Neural cell (in vitro differentiated cells): Measurements from ENCODE around the gene PICALM. TPM values are rescaled to one million over a fixed set of nuclear protein-coding genes. Genes with fewer than 3 reads are reported as not detected.

ENCODE experiments used
- H2AFZ ChIP-seq: fragments of 200-600, 300-800 bp; sonication (generic), shearing (Covaris generic); 2 replicates; pipeline ENCODE4 v1.6.0; 2014; ENCODE audit warnings: low read depth, mild to moderate bottlenecking, antibody characterized with exemption, low read length, moderate library complexity
- H3F3A ChIP-seq: fragments of 200-600 bp; shearing (Covaris generic); 2 replicates; pipeline ENCODE4 v1.6.1; 2016; ENCODE audit warnings: mild to moderate bottlenecking, moderate library complexity, mixed read lengths, antibody characterized with exemption, low read length; ENCODE audit not compliant: insufficient read depth, poor library complexity, severe bottlenecking
- H3K27ac ChIP-seq: fragments of 200-600, 300-800 bp; sonication (generic), shearing (Covaris generic); 2 replicates; pipeline ENCODE4 v1.5.1; 2014; ENCODE audit warnings: mild to moderate bottlenecking, low read length, moderate library complexity
- H3K27me3 ChIP-seq: fragments of 300-800, 200-600 bp; sonication (generic), shearing (Covaris generic); 2 replicates; pipeline ENCODE4 v1.6.0; 2014; ENCODE audit warnings: mild to moderate bottlenecking, low read depth, low read length, moderate library complexity; ENCODE audit not compliant: insufficient read depth
- H3K36me3 ChIP-seq: fragments of 300-800, 200-600 bp; sonication (generic), shearing (Covaris generic); 2 replicates; pipeline ENCODE4 v1.5.1; 2014; ENCODE audit warnings: mild to moderate bottlenecking, antibody characterized with exemption, low read length, moderate library complexity; ENCODE audit not compliant: insufficient read depth
- H3K4me2 ChIP-seq: fragments of 300-800, 200-600 bp; sonication (generic), shearing (Covaris generic); 2 replicates; pipeline ENCODE4 v1.6.0; 2014; ENCODE audit warnings: mild to moderate bottlenecking, low read length
- H3K4me3 ChIP-seq: fragments of 300-800, 200-600 bp; sonication (generic), shearing (Covaris generic); 2 replicates; pipeline ENCODE4 v1.5.1; 2014; ENCODE audit warnings: mild to moderate bottlenecking, low read length, moderate library complexity
- H3K79me2 ChIP-seq: fragments of 200-600 bp; shearing (Covaris generic); replicated peaks from 2 replicates; pipeline ENCODE4 v1.6.0; 2014; ENCODE audit warnings: mild to moderate bottlenecking, low read length, moderate library complexity; ENCODE audit not compliant: insufficient read depth
- H3K9ac ChIP-seq: fragments of 300-800, 200-600 bp; sonication (generic), shearing (Covaris generic); 2 replicates; pipeline ENCODE4 v1.6.1; 2016; ENCODE audit warnings: mild to moderate bottlenecking, low read length, mixed read lengths
- H3K9me2 ChIP-seq: fragments of 200-600 bp; shearing (Covaris generic); 2 replicates; pipeline ENCODE4 v1.6.1; 2016; ENCODE audit warnings: mild to moderate bottlenecking, low read length, mixed read lengths; ENCODE audit not compliant: insufficient read depth
- H3K9me3 ChIP-seq: fragments of 200-600, 300-800 bp; sonication (generic), shearing (Covaris generic); 2 replicates; pipeline ENCODE4 v1.6.1; 2016; ENCODE audit warnings: mild to moderate bottlenecking, mixed run types, low read length, moderate library complexity, mixed read lengths
- H4K20me1 ChIP-seq: fragments of 200-600 bp; shearing (Covaris generic); 2 replicates; pipeline ENCODE4 v1.6.1; 2016; ENCODE audit warnings: mild to moderate bottlenecking, mixed run types; ENCODE audit not compliant: insufficient read depth
- CTCF ChIP-seq: fragments of 450-650 bp; IDR thresholded peaks from 2 replicates; pipeline ENCODE4 v1.5.1; 2014; ENCODE audit warnings: antibody characterized with exemption, mild to moderate bottlenecking, moderate library complexity; ENCODE audit not compliant: poor library complexity, severe bottlenecking
- EP300 ChIP-seq: fragments of 450-650 bp; conservative IDR thresholded peaks from 2 replicates; pipeline ENCODE4 v1.6.1; 2014; ENCODE audit warnings: antibody characterized with exemption, mild to moderate bottlenecking, moderate library complexity; ENCODE audit not compliant: poor library complexity, severe bottlenecking
- EZH2 ChIP-seq: fragments of 200-600, 300-800 bp; shearing (Covaris generic), sonication (generic); IDR thresholded peaks from 2 replicates; pipeline ENCODE4 v1.6.1; 2014; ENCODE audit warnings: antibody characterized with exemption, low read length, borderline replicate concordance, mild to moderate bottlenecking; ENCODE audit not compliant: insufficient read depth, poor library complexity, severe bottlenecking
- MXI1 ChIP-seq: fragments of 450-650 bp; conservative IDR thresholded peaks from 2 replicates; pipeline ENCODE4 v1.6.1; 2014; ENCODE audit warnings: antibody characterized with exemption, mild to moderate bottlenecking; ENCODE audit not compliant: poor library complexity, severe bottlenecking
- POLR2AphosphoS5 ChIP-seq: IDR thresholded peaks from 2 replicates; pipeline ENCODE4 v1.6.1; 2012
- RAD21 ChIP-seq: fragments of 450-650 bp; conservative IDR thresholded peaks from 2 replicates; pipeline ENCODE4 v1.6.1; 2014; ENCODE audit warnings: antibody characterized with exemption, mild to moderate bottlenecking, moderate library complexity
- SMC3 ChIP-seq: fragments of 450-650 bp; conservative IDR thresholded peaks from 2 replicates; pipeline ENCODE4 v1.6.1; 2014; ENCODE audit warnings: antibody characterized with exemption, mild to moderate bottlenecking, moderate library complexity; ENCODE audit not compliant: poor library complexity
- TAF1 ChIP-seq: IDR thresholded peaks from 2 replicates; pipeline ENCODE4 v1.6.1; 2012; ENCODE audit warnings: low read depth
- polyA plus RNA-seq: library from polyadenylated mRNA; depleted of rRNA; stranded (reverse); fragments of >200 nt; gene quantifications from 2 replicates; pipeline ENCODE4 v1.2.3, GENCODE V29; 2014
- TF ChIP-seq, protein P1 (sequence below): IDR thresholded peaks from 2 replicates; pipeline ENCODE4 v1.6.1; 2012; ENCODE audit warnings: borderline replicate concordance

PICALM gene
- polyA plus RNA-seq, 1 donor from 2014 or later: 161 TPM

DNA sequence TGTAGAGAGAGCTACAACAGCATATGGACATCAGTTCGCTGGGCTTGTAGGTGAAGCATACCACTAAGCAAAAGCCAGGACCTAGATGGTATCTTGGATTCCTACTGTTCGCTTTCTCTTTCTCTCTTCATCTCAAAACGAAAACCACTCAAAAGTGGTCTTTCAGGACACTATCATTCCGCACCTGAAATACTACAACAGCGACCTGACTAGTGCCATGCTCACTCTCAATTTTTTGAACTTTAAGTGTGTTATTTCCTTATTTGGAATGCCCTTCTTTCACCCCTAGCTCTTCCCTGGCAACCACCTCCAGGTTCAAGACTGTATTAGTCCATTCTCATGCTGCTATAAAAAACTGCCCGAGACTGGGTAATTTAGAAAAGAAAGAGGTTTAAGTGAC is 154.5 kb downstream of the PICALM start:
- H3F3A ChIP-seq: no peaks in the 10 kb centered on the region
- no peak overlapping the region for H3K4me2 ChIP-seq
- H3K9me3 ChIP-seq: no peaks in the 10 kb centered on the region
- TF ChIP-seq POLR2AphosphoS5 (no peak), EZH2 (no peak), CTCF (no peak), RAD21 (no peak), MXI1 (no peak), EP300 (no peak), TAF1 (no peak), SMC3 (no peak)
- TF ChIP-seq, protein P1, sequence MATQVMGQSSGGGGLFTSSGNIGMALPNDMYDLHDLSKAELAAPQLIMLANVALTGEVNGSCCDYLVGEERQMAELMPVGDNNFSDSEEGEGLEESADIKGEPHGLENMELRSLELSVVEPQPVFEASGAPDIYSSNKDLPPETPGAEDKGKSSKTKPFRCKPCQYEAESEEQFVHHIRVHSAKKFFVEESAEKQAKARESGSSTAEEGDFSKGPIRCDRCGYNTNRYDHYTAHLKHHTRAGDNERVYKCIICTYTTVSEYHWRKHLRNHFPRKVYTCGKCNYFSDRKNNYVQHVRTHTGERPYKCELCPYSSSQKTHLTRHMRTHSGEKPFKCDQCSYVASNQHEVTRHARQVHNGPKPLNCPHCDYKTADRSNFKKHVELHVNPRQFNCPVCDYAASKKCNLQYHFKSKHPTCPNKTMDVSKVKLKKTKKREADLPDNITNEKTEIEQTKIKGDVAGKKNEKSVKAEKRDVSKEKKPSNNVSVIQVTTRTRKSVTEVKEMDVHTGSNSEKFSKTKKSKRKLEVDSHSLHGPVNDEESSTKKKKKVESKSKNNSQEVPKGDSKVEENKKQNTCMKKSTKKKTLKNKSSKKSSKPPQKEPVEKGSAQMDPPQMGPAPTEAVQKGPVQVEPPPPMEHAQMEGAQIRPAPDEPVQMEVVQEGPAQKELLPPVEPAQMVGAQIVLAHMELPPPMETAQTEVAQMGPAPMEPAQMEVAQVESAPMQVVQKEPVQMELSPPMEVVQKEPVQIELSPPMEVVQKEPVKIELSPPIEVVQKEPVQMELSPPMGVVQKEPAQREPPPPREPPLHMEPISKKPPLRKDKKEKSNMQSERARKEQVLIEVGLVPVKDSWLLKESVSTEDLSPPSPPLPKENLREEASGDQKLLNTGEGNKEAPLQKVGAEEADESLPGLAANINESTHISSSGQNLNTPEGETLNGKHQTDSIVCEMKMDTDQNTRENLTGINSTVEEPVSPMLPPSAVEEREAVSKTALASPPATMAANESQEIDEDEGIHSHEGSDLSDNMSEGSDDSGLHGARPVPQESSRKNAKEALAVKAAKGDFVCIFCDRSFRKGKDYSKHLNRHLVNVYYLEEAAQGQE: no peak
- no peaks in the 10 kb centered on the region for H3K36me3 ChIP-seq
- no peaks in the 10 kb centered on the region for H3K9me2 ChIP-seq
- H3K4me3 ChIP-seq: no peak overlapping the region
- no peak overlapping the region for H2AFZ ChIP-seq
- no peak overlapping the region for H3K9ac ChIP-seq
- H3K79me2 ChIP-seq: no peaks in the 10 kb centered on the region
- no peaks in the 10 kb centered on the region for H3K27me3 ChIP-seq
- no peak overlapping the region for H3K27ac ChIP-seq
- H4K20me1 ChIP-seq: no peaks in the 10 kb centered on the region

DNA sequence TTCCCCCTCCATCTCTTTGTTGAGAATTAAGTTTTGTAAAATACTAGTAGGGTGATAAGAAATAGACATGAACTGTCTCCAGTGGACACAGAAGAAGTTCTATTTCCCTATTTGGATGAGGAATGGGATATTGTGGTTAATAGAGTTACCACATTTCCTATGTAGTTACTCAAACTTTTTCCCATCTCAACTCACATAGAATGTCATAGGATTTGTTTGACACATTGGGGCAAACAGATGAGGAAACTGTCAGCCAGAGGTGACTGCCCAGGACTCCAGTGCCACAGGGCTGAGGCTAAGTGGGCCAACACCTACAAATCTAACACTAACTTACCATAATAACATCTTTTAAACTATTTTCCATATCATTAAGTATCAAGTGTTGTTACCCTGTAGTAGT is 155.4 kb downstream of the PICALM start:
- no peak overlapping the region for H3K27ac ChIP-seq
- no peaks in the 10 kb centered on the region for H3K9me3 ChIP-seq
- no peak overlapping the region for H2AFZ ChIP-seq
- no peaks in the 10 kb centered on the region for H3K9me2 ChIP-seq
- H3K4me2 ChIP-seq: no peak overlapping the region
- no peaks in the 10 kb centered on the region for H3K27me3 ChIP-seq
- no peak overlapping the region for H3K9ac ChIP-seq
- H3F3A ChIP-seq: no peaks in the 10 kb centered on the region
- H3K79me2 ChIP-seq: no peaks in the 10 kb centered on the region
- TF ChIP-seq RAD21: no peak
- no peak for TF ChIP-seq EZH2
- TF ChIP-seq POLR2AphosphoS5: no peak
- TF ChIP-seq MXI1: no peak
- TF ChIP-seq CTCF: no peak
- TF ChIP-seq EP300: no peak
- TF ChIP-seq, protein P1: no peak
- TF ChIP-seq TAF1: no peak
- no peak for TF ChIP-seq SMC3
- H3K4me3 ChIP-seq: no peak overlapping the region
- H4K20me1 ChIP-seq: no peaks in the 10 kb centered on the region
- H3K36me3 ChIP-seq: no peaks in the 10 kb centered on the region
